Skin of body (tissue), 2 donors: ENCODE data around the gene LAMTOR4. TPM values are rescaled to one million over a fixed set of nuclear protein-coding genes. Genes with fewer than 3 reads are reported as not detected.
"Not testable (repeated sequence)": the region's sequence is repeated elsewhere in the genome, so short reads cannot be mapped to it uniquely, and the experiment has no call there.

Source experiments
- DNase-seq: peaks from one replicate; lab custom pipeline; 2025; lab: John Stamatoyannopoulos, UW
- total RNA-seq: library from RNA; depleted of rRNA; stranded (reverse); fragments of >200 nt; gene quantifications from one replicate; pipeline ENCODE4 v1.2.3, GENCODE V29; 2014

The LAMTOR4 gene
- total RNA-seq, 1 donor from 2014 or later, result 73.6 TPM

- no peak for DNase-seq
Observed at GRCh38 chr7:100170101-100170897, 21.6 kb downstream of the LAMTOR4 start.

DNA sequence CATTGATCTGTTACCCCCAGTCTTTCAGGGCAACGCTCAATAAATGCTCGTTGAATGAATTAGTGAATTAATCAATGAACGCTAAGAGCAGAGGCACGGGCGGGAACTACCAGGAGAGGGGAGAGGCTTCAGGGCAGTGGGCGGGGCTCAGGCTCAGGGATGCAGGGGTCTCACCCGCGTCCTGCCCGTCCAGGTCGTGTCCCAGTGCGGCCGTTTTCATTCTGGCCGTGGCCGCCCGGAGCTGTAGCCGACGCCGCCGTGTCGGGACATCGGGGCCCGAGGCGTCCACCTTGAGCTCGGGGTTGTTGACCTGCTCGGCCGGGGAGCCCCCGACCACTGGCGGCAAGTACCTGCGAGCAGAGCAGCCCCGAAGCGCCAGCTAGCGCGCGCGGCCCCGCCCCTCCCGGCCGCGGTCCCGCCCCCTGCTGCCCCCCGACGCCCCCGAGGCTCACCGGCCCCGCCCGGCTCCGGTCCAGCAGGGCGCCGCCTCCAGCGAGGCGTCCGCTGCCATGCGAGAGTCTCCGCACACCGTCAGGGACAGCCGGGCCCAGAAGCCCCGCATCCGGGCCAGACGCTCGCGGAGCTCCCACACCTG lies 22.5 kb downstream of the LAMTOR4 start:
- DNase-seq, result no peak

GRCh38 chr7:100171840-100172239 lies 23.1 kb downstream of the LAMTOR4 start:
- DNase-seq, result no peak

- no peak for DNase-seq
Observed at GRCh38 chr7:100173806-100174495, 25.2 kb downstream of the LAMTOR4 start.

DNA sequence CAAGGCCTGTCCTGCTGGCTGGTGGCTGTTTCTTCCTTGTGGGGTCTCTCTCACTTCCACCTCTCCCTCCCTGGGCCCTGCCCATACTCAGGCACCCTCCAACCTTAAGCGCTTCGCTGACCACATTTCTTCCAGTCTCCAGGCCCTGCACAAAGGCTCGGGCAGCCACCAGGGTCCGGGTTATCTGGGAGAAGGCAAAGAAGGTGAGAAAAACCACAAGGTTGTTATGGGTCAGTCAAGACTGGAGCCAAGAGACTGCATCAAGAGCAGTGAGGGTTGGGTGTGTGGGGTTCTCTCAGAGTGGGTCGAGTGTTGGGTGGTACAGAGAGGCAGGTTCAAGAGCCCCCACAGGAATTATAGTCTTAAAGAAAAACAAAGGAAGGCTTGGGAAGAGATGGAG lies 25.9 kb downstream of the LAMTOR4 start:
- DNase-seq, result no peak

- DNase-seq, result no peak
Observed at GRCh38 chr7:100175296-100175935, 26.7 kb downstream of the LAMTOR4 start.

DNA sequence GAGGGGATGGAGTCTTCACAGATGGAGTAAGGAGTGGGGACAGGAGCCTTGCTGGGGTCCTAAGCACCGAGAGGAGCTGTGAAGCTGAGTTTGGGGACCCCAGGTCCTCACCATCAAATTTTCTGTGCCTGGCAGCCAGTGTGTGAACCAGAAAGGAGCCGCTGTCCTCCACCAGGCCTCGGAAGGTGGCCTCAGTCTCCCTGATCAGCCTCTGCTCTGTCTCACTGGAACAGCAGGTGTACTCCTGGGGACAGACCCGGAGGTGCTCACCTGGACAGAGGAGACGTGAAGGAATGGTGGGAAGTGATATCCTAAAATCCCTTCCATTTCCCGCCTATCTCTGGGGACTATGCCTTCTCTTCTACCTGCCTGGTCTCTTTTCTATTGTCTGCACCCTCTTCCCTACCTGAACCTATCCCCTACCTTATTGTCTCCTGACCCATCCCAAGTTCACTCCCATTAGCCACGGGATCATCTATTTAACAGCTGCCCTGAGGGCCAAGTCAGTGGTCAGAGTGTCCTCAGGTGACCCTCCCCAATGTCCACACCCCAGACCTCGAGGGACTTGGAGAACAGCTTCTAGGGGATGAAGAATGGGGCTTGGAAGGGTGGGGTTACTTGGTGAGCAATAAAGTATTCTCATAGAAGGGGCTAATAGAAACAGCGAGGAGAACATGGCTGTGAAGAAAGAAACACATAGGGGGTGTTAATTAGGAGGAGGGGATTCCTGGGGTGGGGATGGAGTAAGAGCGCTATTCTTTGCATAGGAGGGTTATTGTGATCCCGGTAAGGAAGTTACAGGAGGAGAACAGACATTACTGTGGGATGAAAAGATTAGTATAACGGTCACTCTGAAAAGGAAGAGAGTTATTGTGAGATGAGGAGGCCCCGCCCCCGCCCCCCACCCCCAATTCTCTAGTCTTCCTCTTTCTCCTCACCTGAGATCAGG lies 27.7 kb downstream of the LAMTOR4 start:
- DNase-seq, result no peak

DNA sequence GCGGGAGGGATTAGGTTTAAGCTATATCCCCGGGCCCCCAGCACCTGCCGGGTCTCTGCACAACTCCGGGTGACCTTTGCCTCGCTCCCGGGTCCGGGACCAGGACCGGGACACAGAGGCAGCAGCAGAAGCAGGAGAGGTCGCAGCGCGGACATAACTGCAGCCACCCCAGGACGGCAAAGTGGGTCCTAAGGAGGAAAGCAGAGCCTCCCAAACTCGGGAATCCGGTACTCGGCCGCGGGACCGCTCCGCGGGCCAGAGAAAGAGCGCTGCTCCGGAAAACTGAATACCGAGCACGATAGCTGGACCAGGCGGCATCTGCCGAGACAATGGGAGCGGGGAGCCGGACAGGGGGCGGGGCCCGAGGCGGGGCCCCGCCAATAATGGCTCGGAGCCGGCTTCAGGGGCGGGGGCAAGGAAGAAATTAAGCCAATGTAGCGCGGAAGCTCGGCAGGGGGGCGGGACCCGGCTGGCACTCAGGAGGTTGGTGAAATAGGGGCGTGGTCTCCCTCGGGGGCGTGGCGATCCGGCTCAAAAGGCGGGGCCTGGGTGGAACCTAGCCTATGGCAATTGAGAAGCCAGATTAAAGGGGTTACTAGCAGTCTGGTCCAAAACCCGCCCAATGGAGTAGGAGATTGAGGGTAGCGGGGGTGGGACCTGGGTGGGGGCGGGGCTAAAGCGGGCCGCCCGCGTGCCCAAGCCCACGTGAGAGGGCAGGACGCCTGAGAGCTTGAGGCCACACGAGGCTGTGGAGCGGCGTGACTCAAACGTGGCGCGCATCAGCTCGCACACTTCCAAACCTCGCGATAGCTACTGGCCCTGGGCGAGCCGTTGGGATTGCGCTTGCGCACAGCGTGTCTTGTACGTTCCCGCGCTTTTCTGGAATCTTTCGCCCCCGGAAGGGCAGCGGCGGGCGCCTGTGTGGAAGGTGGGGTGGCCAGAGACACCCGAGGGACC lies 28.6 kb downstream of the LAMTOR4 start, which contains the start of the genes GPC2 and STAG3:
Gene GPC2, minus strand, starts transcription at position 337 of the 957 bp plus-strand sequence. Its CDS starts 182 bp downstream, at position 155.
Gene STAG3, plus strand, starts transcription at position 874 of the 957 bp plus-strand sequence. CDS start 2,639 bp downstream, outside the sequence.
- peak; percentile 93 for DNase-seq

DNA sequence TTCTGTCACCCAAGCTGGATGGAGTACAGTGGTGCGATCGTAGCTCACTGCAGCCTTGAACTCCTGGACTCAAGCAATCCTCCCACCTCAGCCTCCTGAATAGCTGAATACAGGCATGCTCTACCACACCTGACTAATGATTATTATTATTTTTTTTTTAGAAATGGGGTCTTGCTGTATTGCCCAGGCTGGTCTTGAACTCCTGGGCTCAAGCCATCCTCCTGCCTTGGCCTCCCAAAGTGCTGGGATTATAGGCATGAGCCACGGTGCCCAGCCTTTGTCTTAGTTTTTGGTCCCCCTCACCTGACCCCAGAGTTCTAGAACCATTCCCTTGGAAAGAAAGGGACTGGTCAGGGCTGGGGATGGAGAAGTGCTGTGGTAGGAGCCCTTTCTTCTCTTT lies 31.4 kb downstream of the LAMTOR4 start:
- not testable (repeated sequence) for DNase-seq

- DNase-seq, result not testable (repeated sequence)
Observed at GRCh38 chr7:100182616-100183015, 33.9 kb downstream of the LAMTOR4 start.

GRCh38 chr7:100183090-100183489 lies 34.4 kb downstream of the LAMTOR4 start:
- not testable (repeated sequence) for DNase-seq

DNA sequence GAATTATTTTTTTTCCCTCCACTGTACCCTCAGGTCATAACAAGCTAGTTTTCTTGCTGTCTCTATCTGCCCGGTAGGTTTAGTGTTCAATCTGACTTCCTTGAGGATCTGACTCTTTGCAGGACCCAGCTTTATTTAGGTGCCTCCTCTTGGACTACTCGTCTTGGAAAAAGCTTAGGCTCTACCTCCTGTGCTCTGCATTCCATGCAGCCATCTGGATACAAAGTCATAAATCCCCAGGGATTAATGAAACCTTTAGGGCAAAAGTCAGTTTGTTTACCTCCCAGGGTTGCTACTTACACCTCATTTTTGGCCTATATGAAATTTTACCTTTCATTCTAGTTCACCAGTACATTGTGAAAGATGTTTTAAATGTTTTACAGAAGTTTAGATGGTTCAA lies 37.0 kb downstream of the LAMTOR4 start:
- no peak for DNase-seq

GRCh38 chr7:100189061-100189460 lies 40.3 kb downstream of the LAMTOR4 start:
- no peak for DNase-seq

DNA sequence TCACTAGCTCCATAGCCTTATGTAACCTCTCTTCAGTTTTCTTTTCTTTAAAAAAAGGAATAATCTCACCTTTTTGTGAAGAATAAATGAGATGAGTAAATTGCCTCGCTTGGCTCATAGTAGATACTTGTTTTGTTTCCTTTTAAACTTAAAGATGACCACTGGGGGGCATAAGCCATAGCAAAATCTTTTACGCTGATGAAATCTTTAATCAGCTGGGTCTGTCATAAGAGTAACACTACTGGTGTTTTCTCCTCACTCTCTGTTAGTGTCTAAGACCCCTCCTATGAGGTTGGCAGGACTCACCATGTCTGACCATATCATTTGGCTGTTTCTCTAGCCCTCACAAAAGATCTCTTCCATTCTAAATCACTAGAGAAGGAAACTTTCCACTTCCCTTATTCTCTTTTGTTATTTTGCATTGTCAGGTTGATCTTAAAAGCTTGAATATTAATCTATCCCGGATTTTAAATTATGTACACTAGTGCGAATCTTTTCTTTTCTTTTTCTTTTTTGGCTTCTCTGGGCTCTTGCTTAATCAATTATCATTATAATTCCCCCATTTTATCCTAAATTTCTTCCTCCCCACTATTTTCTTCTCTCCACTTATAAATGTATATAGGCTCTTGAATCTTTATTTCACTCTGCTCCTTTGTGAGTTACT lies 41.5 kb downstream of the LAMTOR4 start:
- peak; percentile 13 for DNase-seq

DNA sequence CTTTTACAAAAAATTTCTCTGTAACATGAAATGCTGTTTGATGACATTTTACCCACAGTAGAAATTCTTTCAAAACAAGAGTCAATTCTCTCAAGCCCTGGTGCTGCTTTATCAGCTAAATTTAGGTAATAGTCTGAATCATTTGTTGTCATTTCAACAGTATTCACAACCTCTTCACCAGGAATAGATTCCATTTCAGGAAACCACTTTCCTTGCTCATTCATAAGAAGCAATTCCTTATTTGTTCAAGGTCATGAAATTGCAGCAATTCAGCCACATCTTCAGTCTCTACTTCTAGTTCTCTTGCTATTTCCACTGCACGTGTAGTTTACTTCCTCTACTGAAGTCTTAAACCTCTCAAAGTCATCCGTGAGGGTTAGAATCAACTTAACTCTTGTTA lies 43.1 kb downstream of the LAMTOR4 start:
- DNase-seq, result no peak

- DNase-seq, result not testable (repeated sequence)
Observed at GRCh38 chr7:100192281-100192862, 43.7 kb downstream of the LAMTOR4 start.

- DNase-seq, result no peak
Observed at GRCh38 chr7:100192969-100193368, 44.3 kb downstream of the LAMTOR4 start.

DNA sequence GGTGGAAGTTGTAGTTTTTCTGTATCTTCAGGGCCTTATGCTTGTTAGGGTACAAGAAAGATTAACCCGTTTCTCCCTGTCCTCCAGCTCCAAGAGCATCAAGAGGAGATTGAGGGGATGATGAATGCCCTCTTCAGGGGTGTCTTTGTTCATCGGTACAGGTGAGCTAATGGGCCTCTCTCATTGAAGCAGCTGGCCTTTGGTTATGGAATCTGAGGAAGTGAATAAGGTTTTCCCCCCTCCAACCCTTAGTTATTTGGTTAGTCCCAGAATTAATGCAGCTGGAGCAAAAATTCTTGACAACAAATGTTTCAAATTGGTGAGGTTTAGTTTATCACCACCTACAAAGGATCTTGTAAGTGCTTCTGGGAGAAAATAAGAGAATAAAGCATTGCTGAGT lies 46.5 kb downstream of the LAMTOR4 start:
- DNase-seq, result no peak
